Panc1 (cell line): ENCODE measurements around the gene FARSA.

Source experiments
- POLR2AphosphoS5 ChIP-seq: IDR thresholded peaks from 2 replicates; pipeline ENCODE4 v1.6.1; 2012; ENCODE audit warnings: mild to moderate bottlenecking, low read depth, low read length, moderate library complexity
- SIN3A ChIP-seq: IDR thresholded peaks from 2 replicates; pipeline ENCODE4 v1.6.1; 2012; ENCODE audit warnings: low read depth, mild to moderate bottlenecking, low read length, moderate library complexity, borderline replicate concordance; ENCODE audit not compliant: insufficient read depth
- TF ChIP-seq, protein P1 (sequence below): fragments of 450-650 bp; IDR thresholded peaks from 2 replicates; pipeline ENCODE4 v1.5.1; 2017; ENCODE audit warnings: mild to moderate bottlenecking
- TF ChIP-seq, protein P2 (sequence below), 2 experiments: IDR thresholded peaks; 2 replicates each; pipeline ENCODE4 v1.6.1; 2011 to 2012; ENCODE audit warnings: low read depth in 2 of 2, control low read depth in 1 of 2, low read length in 1 of 2, mild to moderate bottlenecking in 1 of 2, moderate library complexity in 1 of 2; ENCODE audit not compliant: insufficient read depth in 1 of 2

DNA sequence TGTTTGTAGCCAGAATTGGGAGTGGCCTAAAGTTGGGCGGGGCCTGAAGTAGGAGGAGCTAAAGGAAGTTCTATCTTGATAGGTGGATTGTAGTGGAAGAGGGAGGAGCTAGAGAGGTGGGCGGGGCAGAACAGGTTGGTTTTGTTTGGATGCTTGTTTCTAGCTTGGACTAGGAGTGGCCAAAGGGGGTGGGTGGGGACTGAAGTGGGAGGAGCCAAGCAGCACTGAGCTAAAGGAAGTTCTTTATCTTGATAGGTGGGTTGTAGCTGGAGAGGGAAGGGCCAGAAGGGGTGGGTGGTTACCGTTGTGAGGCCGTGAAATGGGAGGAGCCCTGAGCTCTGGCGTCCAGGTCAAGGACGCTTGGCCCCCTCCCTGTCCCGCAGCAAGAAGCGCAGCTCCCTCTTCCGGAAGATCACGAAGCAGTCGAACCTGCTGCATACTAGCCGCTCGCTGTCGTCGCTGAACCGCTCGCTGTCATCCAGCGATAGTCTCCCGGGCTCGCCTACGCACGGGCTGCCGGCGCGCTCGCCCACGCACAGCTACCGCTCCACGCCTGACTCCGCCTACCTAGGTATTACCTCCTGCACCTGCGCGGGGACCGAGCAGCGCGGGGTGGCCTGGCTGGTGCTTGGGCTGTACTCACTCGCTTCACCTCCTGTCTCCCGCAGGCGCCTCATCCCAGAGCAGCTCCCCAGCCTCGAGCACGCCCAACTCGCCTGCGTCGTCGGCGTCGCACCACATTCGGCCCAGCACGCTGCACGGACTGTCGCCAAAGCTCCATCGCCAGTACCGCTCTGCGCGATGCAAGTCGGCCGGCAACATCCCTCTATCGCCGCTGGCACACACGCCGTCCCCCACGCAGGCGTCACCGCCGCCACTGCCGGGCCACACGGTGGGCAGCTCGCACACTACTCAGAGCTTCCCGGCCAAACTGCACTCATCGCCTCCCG, 60.3 kb downstream of the FARSA start:
- TF ChIP-seq, protein P1, sequence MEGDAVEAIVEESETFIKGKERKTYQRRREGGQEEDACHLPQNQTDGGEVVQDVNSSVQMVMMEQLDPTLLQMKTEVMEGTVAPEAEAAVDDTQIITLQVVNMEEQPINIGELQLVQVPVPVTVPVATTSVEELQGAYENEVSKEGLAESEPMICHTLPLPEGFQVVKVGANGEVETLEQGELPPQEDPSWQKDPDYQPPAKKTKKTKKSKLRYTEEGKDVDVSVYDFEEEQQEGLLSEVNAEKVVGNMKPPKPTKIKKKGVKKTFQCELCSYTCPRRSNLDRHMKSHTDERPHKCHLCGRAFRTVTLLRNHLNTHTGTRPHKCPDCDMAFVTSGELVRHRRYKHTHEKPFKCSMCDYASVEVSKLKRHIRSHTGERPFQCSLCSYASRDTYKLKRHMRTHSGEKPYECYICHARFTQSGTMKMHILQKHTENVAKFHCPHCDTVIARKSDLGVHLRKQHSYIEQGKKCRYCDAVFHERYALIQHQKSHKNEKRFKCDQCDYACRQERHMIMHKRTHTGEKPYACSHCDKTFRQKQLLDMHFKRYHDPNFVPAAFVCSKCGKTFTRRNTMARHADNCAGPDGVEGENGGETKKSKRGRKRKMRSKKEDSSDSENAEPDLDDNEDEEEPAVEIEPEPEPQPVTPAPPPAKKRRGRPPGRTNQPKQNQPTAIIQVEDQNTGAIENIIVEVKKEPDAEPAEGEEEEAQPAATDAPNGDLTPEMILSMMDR = no peak; the same call in 1 of the 2 replicates
- TF ChIP-seq SIN3A = no peak
- TF ChIP-seq, protein P2, sequence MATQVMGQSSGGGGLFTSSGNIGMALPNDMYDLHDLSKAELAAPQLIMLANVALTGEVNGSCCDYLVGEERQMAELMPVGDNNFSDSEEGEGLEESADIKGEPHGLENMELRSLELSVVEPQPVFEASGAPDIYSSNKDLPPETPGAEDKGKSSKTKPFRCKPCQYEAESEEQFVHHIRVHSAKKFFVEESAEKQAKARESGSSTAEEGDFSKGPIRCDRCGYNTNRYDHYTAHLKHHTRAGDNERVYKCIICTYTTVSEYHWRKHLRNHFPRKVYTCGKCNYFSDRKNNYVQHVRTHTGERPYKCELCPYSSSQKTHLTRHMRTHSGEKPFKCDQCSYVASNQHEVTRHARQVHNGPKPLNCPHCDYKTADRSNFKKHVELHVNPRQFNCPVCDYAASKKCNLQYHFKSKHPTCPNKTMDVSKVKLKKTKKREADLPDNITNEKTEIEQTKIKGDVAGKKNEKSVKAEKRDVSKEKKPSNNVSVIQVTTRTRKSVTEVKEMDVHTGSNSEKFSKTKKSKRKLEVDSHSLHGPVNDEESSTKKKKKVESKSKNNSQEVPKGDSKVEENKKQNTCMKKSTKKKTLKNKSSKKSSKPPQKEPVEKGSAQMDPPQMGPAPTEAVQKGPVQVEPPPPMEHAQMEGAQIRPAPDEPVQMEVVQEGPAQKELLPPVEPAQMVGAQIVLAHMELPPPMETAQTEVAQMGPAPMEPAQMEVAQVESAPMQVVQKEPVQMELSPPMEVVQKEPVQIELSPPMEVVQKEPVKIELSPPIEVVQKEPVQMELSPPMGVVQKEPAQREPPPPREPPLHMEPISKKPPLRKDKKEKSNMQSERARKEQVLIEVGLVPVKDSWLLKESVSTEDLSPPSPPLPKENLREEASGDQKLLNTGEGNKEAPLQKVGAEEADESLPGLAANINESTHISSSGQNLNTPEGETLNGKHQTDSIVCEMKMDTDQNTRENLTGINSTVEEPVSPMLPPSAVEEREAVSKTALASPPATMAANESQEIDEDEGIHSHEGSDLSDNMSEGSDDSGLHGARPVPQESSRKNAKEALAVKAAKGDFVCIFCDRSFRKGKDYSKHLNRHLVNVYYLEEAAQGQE (IDR thresholded peaks at IDR 0.05; ENCODE audit: insufficient read depth in 1 of 2, low read depth in 2 of 2, low read length in 1 of 2) = no peak
- no peak for TF ChIP-seq POLR2AphosphoS5
